Iris pigment epithelial cell (primary cell): ENCODE results near the gene BTBD19.
"Not testable (repeated sequence)": the region's sequence is repeated elsewhere in the genome, so short reads cannot be mapped to it uniquely, and the experiment has no call there.

Experiments used
- DNase-seq: peaks from one replicate; pipeline ENCODE4 v3.0.0-alpha.2; 2011; ENCODE audit warnings: low read depth

BTBD19 gene

GRCh38 chr1:44808063-44808937 lies at the start of gene BTBD19:
Gene BTBD19, plus strand, starts transcription at chr1:44808523. Its CDS starts 298 bp downstream, at chr1:44808821.
- DNase-seq = peak; percentile 93

- DNase-seq = no peak
These were observed 49.2 kb upstream of the BTBD19 start for GRCh38 chr1:44759077-44759476.

GRCh38 chr1:44760876-44761275 lies 47.4 kb upstream of the BTBD19 start:
- no peak for DNase-seq

GRCh38 chr1:44766421-44766820 lies 41.9 kb upstream of the BTBD19 start:
- not testable (repeated sequence) for DNase-seq

GRCh38 chr1:44775078-44775929 lies 33.0 kb upstream of the BTBD19 start, which contains the start of gene RPS8:
Gene RPS8, plus strand, starts transcription at chr1:44775540. Its CDS starts 57 bp downstream, at chr1:44775597.
- peak; percentile 95 for DNase-seq

- DNase-seq = peak; percentile 24
These were observed 32.2 kb upstream of the BTBD19 start for GRCh38 chr1:44775930-44776729.

- DNase-seq = no peak
These were observed 31.6 kb upstream of the BTBD19 start for GRCh38 chr1:44776730-44777068.

- no peak for DNase-seq
These were observed 30.8 kb upstream of the BTBD19 start for GRCh38 chr1:44777547-44777946.

GRCh38 chr1:44777969-44778635 lies 30.2 kb upstream of the BTBD19 start:
- no peak for DNase-seq

- DNase-seq = no peak
These were observed 29.4 kb upstream of the BTBD19 start for GRCh38 chr1:44778705-44779576.

- DNase-seq = no peak
These were observed 27.7 kb upstream of the BTBD19 start for GRCh38 chr1:44780583-44781121.

- DNase-seq = no peak
These were observed 24.6 kb upstream of the BTBD19 start for GRCh38 chr1:44783697-44784093.

GRCh38 chr1:44784094-44785028 lies 24.0 kb upstream of the BTBD19 start:
- DNase-seq = no peak

GRCh38 chr1:44785029-44785380 lies 23.3 kb upstream of the BTBD19 start:
- no peak for DNase-seq

GRCh38 chr1:44785501-44786137 lies 22.7 kb upstream of the BTBD19 start:
- DNase-seq = no peak

- peak; percentile 60 for DNase-seq
These were observed 22.0 kb upstream of the BTBD19 start for GRCh38 chr1:44786138-44786840.

- no peak for DNase-seq
These were observed 21.4 kb upstream of the BTBD19 start for GRCh38 chr1:44786841-44787426.

GRCh38 chr1:44787506-44787905 lies 20.8 kb upstream of the BTBD19 start:
- no peak for DNase-seq
